GM18519 (cell line): ENCODE measurements around the gene DCAF11.
"Not testable (repeated sequence)": the region's sequence is repeated elsewhere in the genome, so short reads cannot be mapped to it uniquely, and the experiment has no call there.

ENCODE experiments used
- ATAC-seq: cut with Tn5 transposase; IDR thresholded peaks from one replicate; pipeline ENCODE4 v1.9.1; 2021; ENCODE audit warnings: mild to moderate bottlenecking, moderate library complexity; ENCODE audit not compliant: unreplicated experiment, low FRiP score

Gene DCAF11

GRCh38 chr14:24095271-24096068, 19.1 kb upstream of the DCAF11 start:
- peak; percentile 70 for ATAC-seq

- no peak for ATAC-seq
Measured at GRCh38 chr14:24096545-24097181, 17.9 kb upstream of the DCAF11 start.

GRCh38 chr14:24098229-24098926, 16.2 kb upstream of the DCAF11 start:
- no peak for ATAC-seq

DNA sequence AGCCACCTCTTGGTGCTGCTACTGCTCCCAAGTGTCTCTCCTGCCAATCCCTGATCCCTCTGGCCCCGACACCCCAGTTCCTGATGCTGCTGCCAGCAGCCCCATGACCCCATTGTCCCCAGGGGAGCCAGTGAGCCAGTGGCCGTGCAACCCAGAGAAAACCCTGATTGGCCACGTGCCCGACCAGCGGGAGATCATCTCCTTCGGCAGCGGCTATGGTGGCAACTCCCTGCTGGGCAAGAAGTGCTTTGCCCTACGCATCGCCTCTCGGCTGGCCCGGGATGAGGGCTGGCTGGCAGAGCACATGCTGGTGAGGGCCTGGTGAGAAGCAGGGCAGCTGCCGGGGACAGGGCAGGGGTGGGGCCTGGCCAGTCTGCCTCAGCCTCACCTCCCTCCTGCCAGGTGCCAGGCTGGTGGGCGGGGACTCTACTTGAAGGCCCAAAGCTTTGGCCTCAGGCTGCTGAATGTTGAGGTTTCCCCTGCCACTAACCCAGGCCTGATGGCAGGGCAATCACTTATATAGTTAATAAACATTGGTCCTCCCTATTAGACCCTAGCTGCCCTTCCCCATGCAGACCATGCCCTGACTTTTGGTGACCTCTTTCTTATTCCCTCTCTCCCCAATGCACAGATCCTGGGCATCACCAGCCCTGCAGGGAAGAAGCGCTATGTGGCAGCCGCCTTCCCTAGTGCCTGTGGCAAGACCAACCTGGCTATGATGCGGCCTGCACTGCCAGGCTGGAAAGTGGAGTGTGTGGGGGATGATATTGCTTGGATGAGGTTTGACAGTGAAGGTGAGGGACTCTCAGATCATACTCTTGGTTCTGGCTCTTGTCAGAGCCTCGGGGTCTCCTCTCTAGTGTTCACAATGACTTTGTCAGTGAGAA, 15.4 kb upstream of the DCAF11 start:
- no peak for ATAC-seq

- no peak for ATAC-seq
Measured at GRCh38 chr14:24100197-24100981, 14.2 kb upstream of the DCAF11 start.

DNA sequence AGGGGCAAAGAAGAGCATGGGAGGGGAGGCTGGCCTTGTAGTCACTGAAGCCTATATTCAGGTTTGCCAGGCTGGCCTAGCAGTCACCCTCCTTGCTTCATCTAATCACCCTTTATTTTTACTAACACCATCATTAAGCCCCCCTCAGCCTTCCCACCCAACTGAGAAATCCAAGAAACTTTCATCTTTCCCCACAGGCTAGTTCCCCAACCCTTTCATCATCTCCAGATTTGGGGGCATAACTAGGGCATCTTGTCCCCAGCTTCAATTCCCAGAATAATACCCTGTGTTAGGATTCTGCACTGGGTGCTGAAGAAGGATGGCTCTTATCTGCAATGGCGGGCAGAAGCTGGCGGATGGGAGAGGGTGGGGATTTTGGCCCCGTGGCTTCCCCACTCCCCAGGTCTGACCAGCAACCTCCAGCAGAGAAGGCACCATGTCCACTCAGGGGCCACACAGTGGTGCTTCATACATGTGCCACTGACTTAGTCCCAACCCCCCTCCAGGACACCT, 13.5 kb upstream of the DCAF11 start:
- no peak for ATAC-seq

DNA sequence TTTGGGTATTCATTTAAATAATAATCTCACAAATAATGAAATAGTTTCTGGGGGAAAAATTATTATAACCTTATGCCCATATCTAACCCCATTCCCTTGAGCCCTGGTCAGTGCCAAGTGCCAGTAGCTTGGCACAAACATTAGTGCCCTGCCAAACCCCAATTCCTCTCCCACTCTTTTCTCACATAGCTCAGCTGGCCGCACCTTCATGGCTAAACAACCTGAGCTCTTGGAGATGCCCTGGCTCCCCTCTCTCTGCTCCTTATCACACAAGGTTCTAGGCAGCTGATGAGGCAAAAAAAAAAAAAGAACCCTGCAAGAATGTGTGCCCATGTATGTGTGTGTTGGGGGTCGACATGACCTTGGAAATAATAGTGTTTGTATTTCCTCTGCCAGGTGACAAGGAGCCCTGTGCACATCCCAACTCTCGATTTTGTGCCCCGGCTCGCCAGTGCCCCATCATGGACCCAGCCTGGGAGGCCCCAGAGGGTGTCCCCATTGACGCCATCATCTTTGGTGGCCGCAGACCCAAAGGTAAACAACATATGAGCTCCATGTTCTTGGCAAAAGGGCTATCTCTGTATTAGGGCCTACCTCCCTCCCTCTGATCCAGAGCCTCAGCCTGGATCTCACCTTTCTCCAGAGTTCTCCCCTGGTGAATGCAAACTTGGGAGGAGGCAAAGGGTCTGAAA, 12.1 kb upstream of the DCAF11 start:
- ATAC-seq = no peak

GRCh38 chr14:24103451-24103850, 11.1 kb upstream of the DCAF11 start:
- no peak for ATAC-seq

GRCh38 chr14:24105609-24106239, 8.9 kb upstream of the DCAF11 start:
- ATAC-seq = not testable (repeated sequence)

DNA sequence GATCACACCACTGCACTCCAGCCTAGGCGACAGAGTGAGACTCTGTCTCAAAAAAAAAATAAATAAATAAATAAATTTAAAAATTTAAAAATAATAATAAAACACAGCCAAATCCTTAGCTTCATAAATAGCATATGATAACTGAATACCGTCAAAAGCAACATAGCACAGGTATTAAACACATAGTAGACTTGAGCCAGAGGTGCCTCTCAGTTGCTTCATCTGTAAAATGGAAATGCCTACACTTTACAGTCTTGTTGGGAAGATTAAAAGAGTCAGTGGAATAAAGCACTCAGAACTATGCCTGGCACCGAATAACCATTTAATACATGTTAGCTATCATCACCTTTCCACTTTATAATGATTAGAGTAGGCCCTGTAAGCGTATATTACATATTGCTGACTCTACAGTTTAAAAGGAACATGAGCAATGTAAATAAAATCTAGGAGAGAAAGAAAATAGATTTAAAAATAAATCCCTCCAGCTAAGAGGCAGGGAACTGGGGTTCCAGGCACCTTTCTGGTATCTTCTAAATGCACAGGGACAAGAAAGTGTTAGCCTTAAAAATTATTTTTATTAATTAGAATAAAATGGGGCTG, 7.8 kb upstream of the DCAF11 start:
- no peak for ATAC-seq

- ATAC-seq = no peak
Measured at GRCh38 chr14:24108336-24108874, 6.2 kb upstream of the DCAF11 start.

GRCh38 chr14:24110060-24110459, 4.5 kb upstream of the DCAF11 start:
- ATAC-seq = no peak

- ATAC-seq = no peak
Measured at GRCh38 chr14:24110523-24110922, 4.1 kb upstream of the DCAF11 start.

GRCh38 chr14:24113379-24113800, 1.2 kb upstream of the DCAF11 start:
- no peak for ATAC-seq

GRCh38 chr14:24113801-24114531, 611 bp upstream of the DCAF11 start:
- peak; percentile 9 for ATAC-seq

- no peak for ATAC-seq
Measured at GRCh38 chr14:24115422-24116127, 998 bp downstream of the DCAF11 start.
